Stimulated activated CD4-positive, alpha-beta T cell treated with anti-CD3 and anti-CD28 coated beads, Interleukin-12 subunit alpha, Interleukin-12 subunit beta, amount 100 ng/mL, for 48 hours (primary cell): Measurements from ENCODE around the gene NOSIP.
"Not testable (repeated sequence)": the region's sequence is repeated elsewhere in the genome, so short reads cannot be mapped to it uniquely, and the experiment has no call there.

Source experiments
- DNase-seq, 3 donors: peaks; one replicate each; pipeline ENCODE4 v3.0.0-alpha.2; 2020; ENCODE audit warnings: low read depth in 2 of 3, low spot score in 1 of 3

Gene NOSIP

DNA sequence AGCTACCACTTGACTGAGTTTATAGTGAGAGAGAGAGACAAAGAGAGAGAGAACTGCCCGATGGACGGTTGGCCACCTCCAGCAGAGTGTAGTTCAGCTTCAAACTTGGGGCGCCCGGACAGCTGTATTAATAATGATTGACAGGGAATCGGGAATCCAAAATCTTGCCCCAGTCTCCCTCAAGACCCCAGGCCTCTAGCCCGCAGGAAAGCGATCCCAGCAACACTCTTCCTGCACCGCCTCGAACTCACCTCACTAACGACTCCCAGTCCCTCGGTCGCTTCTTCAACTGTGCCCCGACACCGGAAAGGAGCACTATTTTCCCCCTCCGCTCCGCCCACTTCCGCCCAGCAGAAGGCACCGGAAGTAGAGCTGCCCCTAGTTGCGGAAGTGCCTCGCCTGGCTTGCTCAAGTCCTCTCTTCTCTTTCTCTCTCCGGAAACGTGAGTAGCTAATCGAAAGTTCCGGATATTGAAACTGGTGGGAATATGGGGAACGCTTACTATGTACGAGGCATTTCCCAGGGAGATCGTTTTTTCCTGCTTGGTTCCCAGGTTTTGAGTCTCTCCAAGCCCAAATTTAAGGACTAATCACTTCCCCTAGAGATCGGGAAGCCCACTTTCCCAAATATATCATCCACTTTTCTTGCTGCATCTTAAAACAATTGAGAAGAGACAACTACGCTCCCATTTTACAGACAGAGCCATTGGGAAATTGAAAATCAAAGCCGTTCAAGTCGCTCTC, at the start of gene NOSIP:
NOSIP (minus strand) TSS at position 293 of the 743 bp plus-strand sequence. CDS start 19,865 bp downstream, outside the sequence.
- DNase-seq: peak; percentile 94 to 96 (median 95)

DNA sequence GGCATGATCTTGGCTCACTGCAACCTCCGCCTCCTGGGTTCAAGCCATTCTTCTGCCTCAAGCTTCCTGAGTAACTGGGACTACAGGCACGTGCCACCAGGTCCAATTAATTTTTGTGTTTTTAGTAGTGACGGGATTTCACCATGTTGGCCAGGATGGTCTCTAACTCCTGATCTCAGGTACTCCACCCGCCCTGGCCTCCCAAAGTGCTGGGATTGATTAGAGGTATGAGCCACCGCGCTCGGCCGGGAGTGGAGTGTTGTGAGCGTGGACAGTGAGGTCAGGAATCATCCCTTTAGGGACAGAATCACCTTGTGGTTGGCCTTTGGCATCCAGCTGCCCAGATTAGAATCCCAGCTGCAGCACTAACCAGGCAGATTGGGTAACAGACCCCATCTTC, 49.3 kb upstream of the NOSIP start:
- no peak for DNase-seq

DNA sequence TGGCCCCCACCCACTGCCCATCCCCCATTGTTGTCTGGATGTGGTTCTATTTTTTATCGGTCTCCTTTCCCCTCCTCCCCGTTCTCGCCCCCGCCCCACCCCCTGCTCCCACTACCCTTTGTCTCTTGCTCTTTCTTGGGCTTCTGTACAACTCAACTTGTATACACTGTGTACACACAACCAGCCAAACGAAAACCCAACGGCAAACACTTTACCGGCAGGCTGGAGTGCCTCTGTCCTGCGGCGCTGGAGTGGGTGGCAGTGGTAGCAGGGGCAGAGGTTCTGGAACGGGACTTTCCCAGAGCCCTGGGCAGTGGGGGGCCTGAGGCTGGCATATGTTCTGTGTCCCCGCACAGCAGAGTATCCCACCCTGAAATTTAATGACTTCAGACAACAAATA, 45.9 kb upstream of the NOSIP start:
- DNase-seq: no peak

DNA sequence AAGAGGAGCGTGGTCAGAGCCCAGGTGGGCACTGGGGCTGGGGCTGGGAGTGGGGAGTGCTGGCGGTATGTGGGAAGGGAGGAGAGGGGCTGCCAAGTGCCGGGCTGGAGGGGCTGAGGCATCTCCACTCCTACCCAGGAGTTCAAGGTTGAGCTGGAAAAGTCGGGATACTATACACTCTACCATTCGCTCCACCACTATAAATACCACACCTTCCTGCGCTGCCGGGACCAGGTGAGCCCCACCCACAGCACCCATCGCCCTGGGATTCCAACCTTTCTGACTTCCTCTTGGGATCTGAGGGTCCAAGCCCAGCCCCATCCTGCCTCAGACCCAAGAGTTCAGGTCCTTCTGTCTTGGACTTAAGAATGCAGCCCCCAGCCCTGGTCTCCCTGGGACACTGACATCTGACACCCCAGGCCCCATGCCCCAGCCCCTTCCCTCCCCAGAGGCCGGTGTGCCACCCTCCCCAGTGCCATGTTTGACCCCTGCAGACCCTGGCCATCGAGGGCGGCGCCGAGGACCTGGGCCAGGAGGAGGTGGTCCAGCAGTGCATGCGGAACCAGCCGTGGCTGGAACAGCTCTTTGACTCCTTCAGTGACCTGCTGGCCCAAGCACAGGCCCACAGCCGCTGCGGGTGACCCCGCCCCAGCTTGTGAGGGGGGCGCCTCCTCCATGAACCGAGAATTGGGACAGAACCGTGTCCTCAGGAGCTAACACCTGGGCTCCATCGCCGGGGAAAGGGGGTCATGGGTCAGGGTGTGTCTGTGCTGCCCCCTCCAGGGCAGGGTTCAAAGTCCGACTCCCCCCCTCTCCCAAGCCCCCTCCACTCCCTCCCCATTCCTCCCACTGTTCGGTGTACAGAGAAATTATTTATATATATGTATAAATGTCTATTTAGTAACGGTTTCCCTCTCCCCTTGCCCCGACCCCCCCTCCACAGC, 44.9 kb upstream of the NOSIP start:
- DNase-seq: no peak

DNA sequence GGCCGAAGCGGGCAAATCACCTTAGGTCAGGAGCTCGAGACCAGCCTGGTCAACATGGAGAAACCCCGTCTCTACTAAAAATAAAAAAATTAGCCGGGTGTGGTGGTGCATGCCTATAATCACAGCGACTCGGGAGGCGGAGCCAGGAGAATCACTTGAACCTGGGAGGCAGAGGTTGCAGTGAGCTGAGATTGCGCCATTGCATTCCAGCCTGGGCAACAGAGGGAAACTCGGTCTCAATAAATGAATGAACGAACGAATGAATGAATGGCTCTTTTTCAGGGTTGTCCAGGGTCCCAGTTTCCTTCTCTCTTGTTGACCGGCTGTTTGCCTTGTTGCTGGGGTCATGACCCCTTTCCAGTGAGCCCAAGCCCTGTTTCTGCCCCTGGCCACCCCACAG, 37.5 kb upstream of the NOSIP start:
- DNase-seq: not testable (repeated sequence)

- DNase-seq: no peak
Observed at GRCh38 chr19:49616945-49617344, 36.6 kb upstream of the NOSIP start.

- no peak for DNase-seq
Observed at GRCh38 chr19:49616532-49616931, 36.2 kb upstream of the NOSIP start.

GRCh38 chr19:49615861-49616260, 35.5 kb upstream of the NOSIP start:
- DNase-seq: no peak

GRCh38 chr19:49614096-49614833, 33.9 kb upstream of the NOSIP start:
- DNase-seq: no peak

DNA sequence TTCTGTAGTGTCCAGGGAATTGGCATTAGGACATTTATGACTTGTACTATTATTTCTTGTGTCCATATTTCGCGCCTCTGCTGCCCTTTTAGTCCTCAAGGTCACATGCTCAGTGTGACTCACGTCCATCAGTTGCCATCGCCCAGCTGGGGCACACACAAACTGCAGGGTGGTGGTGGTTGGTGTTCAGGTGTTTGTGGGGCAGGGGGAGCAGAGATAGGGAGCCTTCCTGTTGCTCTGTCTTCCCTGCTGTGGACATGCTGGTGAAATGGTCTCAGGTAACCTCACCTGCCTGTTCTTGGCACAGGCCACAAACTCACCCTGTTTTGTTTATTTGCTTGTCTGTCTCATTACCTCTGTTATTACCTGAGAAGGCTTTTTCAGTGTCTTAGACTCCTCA, 33.0 kb upstream of the NOSIP start:
- DNase-seq: no peak

GRCh38 chr19:49609499-49610092, 29.2 kb upstream of the NOSIP start:
- no peak for DNase-seq

GRCh38 chr19:49605605-49606004, 25.2 kb upstream of the NOSIP start:
- no peak for DNase-seq

GRCh38 chr19:49602806-49603205, 22.4 kb upstream of the NOSIP start:
- DNase-seq: no peak

GRCh38 chr19:49601482-49602038, 21.2 kb upstream of the NOSIP start:
- DNase-seq: no peak

DNA sequence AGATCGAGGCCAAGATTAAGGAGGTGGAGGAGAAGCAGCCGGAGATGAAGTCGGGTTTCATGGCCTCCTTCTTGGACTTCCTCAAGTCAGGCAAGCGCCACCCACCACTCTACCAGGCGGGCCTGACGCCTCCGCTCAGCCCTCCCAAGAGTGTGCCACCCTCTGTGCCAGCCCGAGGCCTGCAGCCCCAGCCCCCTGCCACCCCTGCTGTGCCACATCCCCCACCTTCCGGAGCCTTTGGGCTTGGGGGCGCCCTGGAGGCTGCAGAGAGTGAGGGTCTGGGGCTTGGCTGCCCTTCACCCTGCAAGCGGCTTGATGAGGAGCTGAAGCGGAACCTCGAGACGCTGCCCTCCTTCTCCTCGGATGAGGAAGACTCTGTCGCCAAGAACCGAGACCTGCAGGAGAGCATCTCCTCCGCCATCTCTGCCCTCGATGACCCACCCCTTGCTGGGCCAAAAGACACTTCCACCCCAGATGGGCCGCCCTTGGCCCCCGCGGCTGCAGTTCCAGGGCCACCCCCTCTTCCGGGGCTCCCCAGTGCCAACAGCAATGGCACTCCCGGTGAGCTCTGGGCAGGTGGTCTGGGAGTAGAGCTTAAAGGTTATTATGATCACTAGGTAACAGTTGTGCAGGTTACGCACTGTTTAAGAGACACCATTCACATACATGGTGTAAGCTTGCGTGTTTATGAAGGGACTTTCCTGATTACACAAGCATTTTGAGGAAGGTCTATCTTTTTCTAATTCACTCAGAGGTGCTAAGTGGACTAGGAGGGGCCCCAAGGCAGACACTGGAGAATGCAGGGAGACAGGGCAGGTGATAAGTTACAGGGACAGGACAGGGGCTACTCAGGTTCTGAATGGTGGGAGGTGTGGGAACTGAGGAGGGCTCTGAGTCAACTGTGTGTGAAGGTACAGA, 19.3 kb upstream of the NOSIP start:
- DNase-seq: no peak

GRCh38 chr19:49597703-49597974, 17.3 kb upstream of the NOSIP start:
- DNase-seq: no peak

- DNase-seq: no peak
Observed at GRCh38 chr19:49596954-49597702, 16.8 kb upstream of the NOSIP start.

- no peak for DNase-seq
Observed at GRCh38 chr19:49596407-49596806, 16.1 kb upstream of the NOSIP start.

DNA sequence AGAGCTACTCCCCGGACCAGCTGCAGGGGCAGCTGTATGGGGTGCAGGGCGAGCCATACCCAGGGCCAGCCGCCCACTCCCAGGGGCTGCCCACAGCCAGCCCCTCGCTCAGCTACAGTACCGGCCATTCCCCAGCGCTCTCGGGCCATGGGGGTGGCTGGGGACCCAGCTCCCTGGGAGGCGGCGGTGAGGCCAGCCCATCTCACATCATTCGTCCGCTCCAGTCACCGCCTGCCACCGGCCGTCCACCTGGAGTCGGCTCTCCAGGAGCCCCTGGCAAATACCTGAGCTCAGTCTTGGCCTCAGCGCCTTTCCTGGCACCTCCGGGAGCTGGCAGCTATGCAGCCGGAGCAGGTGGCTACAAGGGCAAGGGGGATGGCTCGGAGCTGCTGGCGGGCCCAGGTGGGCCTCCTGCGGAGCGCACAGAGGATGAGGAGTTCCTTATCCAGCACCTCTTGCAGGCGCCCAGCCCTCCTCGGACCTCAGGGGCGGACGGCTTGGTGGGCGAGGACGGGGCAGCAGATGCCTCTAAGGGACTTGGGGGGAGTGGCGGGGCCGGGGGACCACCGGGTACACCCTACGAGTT, 15.6 kb upstream of the NOSIP start:
- DNase-seq: no peak
